Left lung (tissue), 10 donors: ENCODE data around the gene SORBS1. TPM values are rescaled to one million over a fixed set of nuclear protein-coding genes. Genes with fewer than 3 reads are reported as not detected.
A peak's percentile ranks its signal among the peaks of the same experiment; 100 is the strongest.

Source experiments
- ATAC-seq: fragments of 200-7000 bp; cut with Tn5 transposase; one replicate; pipeline ENCODE4 v1.9.1; 2020; ENCODE audit warnings: moderate library complexity
- DNase-seq, 4 donors: peaks; one replicate each; pipeline ENCODE4 v3.0.0-alpha.2; 2013 to 2020
- H3K27ac ChIP-seq, 2 donors: fragments of 200-600 bp; sonication (generic) in 1 of 2; one replicate each; pipeline versions ENCODE4 v1.5.0 to v1.8.0; 2020 to 2021
- H3K27me3 ChIP-seq, 2 donors: fragments of 200-600 bp; sonication (generic) in 1 of 2; one replicate each; pipeline versions ENCODE4 v1.5.0 to v1.8.0; 2020 to 2021
- H3K36me3 ChIP-seq, 2 donors: fragments of 200-600 bp; sonication (generic) in 1 of 2; one replicate each; pipeline versions ENCODE4 v1.5.0 to v1.8.0; 2020 to 2021
- H3K4me1 ChIP-seq, 2 donors: fragments of 200-600 bp; one replicate each; pipeline ENCODE4 v1.8.0; 2021
- H3K4me3 ChIP-seq, 2 donors: fragments of 200-600 bp; sonication (generic) in 1 of 2; one replicate each; pipeline versions ENCODE4 v1.5.0 to v1.8.0; 2020 to 2021; ENCODE audit warnings: mild to moderate bottlenecking in 1 of 2
- H3K9me3 ChIP-seq, 2 donors: fragments of 200-600 bp; sonication (generic) in 1 of 2; one replicate each; pipeline versions ENCODE4 v1.5.0 to v1.8.0; 2020 to 2021
- CTCF ChIP-seq, 2 donors: fragments of 200-600 bp; sonication (generic) in 1 of 2; IDR thresholded peaks; one replicate each; pipeline versions ENCODE4 v1.5.0 to v1.8.0; 2021; ENCODE audit warnings: antibody characterized with exemption in 2 of 2
- intact Hi-C, 2 donors: fragments of 100-400 bp; cut with DNase I; formaldehyde crosslinking; loops; one replicate each; pipeline versions ENCODE4 v1.11.2 to v1.14.2; 2022
- polyA plus RNA-seq, 6 donors: library from polyadenylated mRNA; unstranded; fragments of 120-200 nt; gene quantifications; one replicate each; pipeline ENCODE4 v1.2.1, GENCODE V29; 2013; ENCODE audit not compliant: insufficient read length in 6 of 6
- total RNA-seq, 2 donors: library from RNA; stranded (reverse); fragmentation: NEBNext Ultra II Directional; extraction: Animal tissue kit (Norgen Biotek cat#: 25700); gene quantifications; one replicate each; pipeline ENCODE4 v1.2.1, GENCODE V29; 2021
- donor health status: DM: no; HTN: yes; CAD: no.
- donor health status: DM: no; HTN: no; CAD: no.

Gene SORBS1
- total and polyA plus RNA-seq, 8 donors, result 23.3 to 52.7 (median 36.4) TPM

- DNase-seq, result peak in 2 of 4 donors; percentile 37 to 57
These were observed 18.8 kb upstream of the SORBS1 start for GRCh38 chr10:95579835-95580535.

DNA sequence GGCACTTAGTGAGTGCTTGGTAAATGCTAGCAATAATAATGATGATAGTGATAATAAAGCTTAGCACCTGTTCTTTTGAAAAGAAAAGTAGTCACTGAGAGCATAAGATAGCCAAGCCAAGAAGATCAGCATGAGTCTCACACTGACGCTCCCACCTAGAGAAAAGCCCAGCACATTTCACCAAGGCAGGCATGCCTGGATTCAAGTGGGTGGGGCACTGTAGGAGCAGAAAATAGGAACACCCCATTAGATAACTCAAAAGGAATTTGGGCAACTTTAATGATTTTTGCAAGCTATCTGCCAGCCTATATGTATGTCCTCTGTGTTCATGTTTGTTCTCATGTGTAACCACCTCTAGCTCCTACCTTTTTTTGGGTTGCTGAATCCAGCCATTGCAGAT lies 18.1 kb upstream of the SORBS1 start:
- no peak overlapping the region for H3K27ac ChIP-seq
- peaks cover 0 to 8% of the 10 kb centered on the region in 2 donors for H3K4me1 ChIP-seq
- DNase-seq, result no peak
- ATAC-seq, result peak; percentile 9
- TF ChIP-seq CTCF (IDR thresholded peaks at IDR 0.05), result no peak
- intact Hi-C loops, result no loop called here
- no peaks in the 10 kb centered on the region for H3K36me3 ChIP-seq
- H3K9me3 ChIP-seq, result no peaks in the 10 kb centered on the region
- H3K4me3 ChIP-seq, result no peak overlapping the region
- H3K27me3 ChIP-seq, result no peaks in the 10 kb centered on the region

More at GRCh38 chr10:95579835-95580535, 18.8 kb upstream of the SORBS1 start:
- intact Hi-C loops, result no loop called here
- Histone ChIP-seq H3K4me3 (no peak overlapping the region), H3K27ac (no peak overlapping the region), H3K36me3 (no peaks in the 10 kb centered on the region), H3K9me3 (no peaks in the 10 kb centered on the region), H3K27me3 (no peaks in the 10 kb centered on the region), H3K4me1 (peaks cover 0 to 8% of the 10 kb centered on the region in 2 donors)
- ATAC-seq, result peak; percentile 91
- no peak for TF ChIP-seq CTCF (IDR thresholded peaks at IDR 0.05)

- TF ChIP-seq CTCF (IDR thresholded peaks at IDR 0.05), result no peak
- H3K27ac ChIP-seq, result no peak overlapping the region
- DNase-seq (no peak), ATAC-seq (peak; percentile 61)
- intact Hi-C loops, result no loop called here
- H3K4me3 ChIP-seq, result no peak overlapping the region
- H3K4me1 ChIP-seq, result peaks cover 0 to 8% of the 10 kb centered on the region in 2 donors
- no peaks in the 10 kb centered on the region for H3K36me3 ChIP-seq
- H3K9me3 ChIP-seq, result no peaks in the 10 kb centered on the region
- H3K27me3 ChIP-seq, result no peaks in the 10 kb centered on the region
These were observed 17.4 kb upstream of the SORBS1 start for GRCh38 chr10:95578619-95579018.

- TF ChIP-seq CTCF (IDR thresholded peaks at IDR 0.05), result no peak
- H3K27ac ChIP-seq, result no peak overlapping the region
- H3K27me3 ChIP-seq, result no peaks in the 10 kb centered on the region
- DNase-seq (no peak), ATAC-seq (no peak)
- no peaks in the 10 kb centered on the region for H3K4me1 ChIP-seq
- H3K4me3 ChIP-seq, result no peak overlapping the region
- intact Hi-C loops, result no loop called here
- H3K36me3 ChIP-seq, result no peaks in the 10 kb centered on the region
- H3K9me3 ChIP-seq, result no peaks in the 10 kb centered on the region
These were observed 13.6 kb upstream of the SORBS1 start for GRCh38 chr10:95574649-95575365.

- H3K4me1 ChIP-seq, result no peaks in the 10 kb centered on the region
- intact Hi-C loops, result no loop called here
- no peaks in the 10 kb centered on the region for H3K9me3 ChIP-seq
- no peak overlapping the region for H3K4me3 ChIP-seq
- H3K27ac ChIP-seq, result no peak overlapping the region
- H3K36me3 ChIP-seq, result no peaks in the 10 kb centered on the region
- DNase-seq (no peak), ATAC-seq (no peak)
- TF ChIP-seq CTCF (IDR thresholded peaks at IDR 0.05), result no peak
- H3K27me3 ChIP-seq, result no peaks in the 10 kb centered on the region
These were observed 12.9 kb upstream of the SORBS1 start for GRCh38 chr10:95573964-95574604.
